Activated CD4-positive, alpha-beta T cell treated with anti-CD3 and anti-CD28 coated beads for 1 hour (primary cell): ENCODE results near the gene TRIM37.
A peak's percentile ranks its signal among the peaks of the same experiment; 100 is the strongest.

Experiments used
- DNase-seq: peaks from one replicate; pipeline ENCODE4 v3.0.0-alpha.2; 2020

TRIM37 gene

DNA sequence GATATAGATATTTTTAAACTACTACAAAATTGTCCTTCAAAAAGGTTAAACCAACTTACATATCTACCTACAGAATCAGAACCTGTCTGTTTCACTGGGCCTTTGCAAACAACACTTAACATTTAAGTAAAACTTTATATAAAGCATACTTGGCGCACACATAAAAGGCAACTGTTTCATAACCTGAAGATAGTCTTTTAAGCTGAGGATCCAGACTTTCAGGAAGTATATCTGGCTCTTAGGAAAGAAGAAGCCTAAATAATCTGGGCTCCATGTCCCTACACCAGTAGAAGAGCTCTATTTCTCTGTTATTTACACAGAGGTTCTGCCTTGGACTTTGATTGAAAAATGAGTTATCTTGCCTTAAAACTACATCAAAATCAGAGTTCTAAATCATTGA, 75.9 kb downstream of the TRIM37 start:
- DNase-seq = no peak

DNA sequence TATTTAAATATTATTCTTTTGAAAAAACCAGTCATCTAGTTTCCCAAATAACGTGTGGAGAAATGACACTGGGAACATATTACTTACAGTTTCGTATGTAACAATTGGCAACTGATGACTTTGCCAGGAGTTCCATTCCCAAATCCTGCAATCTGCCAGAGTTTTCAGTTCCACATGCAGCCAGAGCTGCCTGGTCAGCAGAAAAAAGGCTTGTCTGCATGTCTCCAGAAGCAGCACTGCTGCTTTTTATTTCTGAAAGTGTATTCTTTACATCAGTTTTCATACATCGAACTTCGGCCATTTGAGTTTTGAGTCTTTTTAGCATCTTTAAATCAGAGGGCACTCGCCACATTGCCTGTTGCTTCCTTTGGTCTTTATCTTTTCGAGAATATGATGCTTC, 78.4 kb downstream of the TRIM37 start:
- no peak for DNase-seq

DNA sequence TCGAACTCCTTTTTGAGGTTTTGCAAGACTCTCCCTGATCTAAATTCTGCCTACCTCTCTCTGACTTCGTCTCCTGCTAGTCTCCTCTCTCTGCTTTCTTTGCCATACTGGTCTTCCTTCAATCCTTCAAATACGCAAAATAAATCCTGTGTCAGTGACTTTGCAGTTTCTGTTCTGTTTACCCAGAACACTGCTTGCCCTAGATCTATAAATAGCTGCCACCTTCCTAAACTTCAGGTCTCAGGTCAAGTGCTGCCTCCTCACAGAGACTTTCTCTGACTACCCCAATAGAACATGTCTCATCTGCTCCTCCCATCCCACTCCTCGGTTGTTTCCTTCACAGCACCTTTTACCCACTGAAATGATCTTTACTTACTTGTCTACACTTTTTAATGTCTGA, 78.9 kb downstream of the TRIM37 start:
- DNase-seq = no peak

DNA sequence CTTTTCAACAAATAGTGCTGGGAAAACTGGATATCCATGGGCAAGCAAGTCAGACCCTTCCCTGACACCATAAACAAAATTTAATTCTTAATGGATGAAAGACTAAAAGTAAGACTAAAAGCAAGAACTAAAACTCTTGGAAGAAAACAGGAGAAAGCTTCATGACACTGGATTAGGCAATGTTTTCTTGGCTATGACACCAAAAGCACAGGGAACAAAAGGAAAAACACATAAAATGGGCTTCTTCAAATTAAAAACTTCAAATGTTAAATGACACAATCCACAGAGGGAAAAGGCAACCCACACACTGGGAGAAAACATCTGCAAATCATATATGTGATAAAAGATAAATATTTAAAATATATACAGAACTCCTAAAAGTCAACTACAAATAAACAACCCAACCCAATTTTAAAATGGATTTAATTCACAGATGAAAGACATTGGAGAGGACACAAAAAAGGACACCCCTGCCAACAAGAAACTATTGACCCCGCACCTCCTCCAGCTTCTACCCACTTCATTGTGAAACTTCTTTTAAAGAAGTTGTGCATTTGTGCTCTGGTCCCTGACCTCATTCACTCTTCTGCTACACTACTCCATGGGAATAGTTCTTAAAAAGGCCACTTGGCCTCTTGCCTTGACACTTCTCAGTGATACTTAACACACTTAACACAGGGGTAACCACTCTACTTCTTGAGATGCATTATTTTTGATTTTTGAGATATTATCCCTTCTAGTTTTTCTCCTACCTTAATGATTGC, 80.3 kb downstream of the TRIM37 start:
- DNase-seq = no peak

DNA sequence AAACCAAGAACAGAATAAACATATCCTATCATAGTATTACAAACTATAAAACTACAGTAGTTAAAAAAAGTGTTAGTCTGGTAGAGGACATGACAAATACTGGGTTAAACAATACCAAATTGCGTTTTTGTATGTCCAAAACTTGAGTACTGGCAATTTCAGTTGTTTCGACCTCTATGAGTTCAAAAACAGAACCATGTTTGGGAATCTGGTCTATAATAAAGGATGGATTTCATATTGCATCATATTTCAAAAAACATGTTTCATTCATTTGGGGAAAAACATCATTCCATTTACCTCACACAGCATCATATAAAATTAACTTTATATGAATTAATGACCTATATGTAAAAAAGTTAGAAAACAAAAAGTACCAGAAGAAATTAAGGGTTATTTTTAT, 81.8 kb downstream of the TRIM37 start:
- no peak for DNase-seq

DNA sequence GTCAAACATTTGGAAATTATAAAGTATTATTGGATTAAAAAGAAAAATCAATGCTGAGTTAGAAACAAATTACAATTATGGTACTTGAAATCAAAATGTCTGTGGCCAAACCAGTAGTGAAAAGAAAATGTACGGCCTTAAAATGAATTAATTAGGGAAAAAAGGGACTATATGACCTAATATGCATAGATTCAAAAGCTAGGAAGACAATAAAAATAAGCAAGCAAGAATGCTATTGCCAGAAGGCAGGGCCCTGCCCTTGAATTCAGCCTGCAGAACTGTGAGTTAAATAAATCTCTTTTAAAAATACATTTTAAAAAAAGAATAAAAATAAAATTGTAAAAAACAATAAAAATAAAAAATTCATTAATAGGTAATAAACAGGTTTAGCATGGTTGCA, 88.7 kb downstream of the TRIM37 start:
- DNase-seq = no peak

DNA sequence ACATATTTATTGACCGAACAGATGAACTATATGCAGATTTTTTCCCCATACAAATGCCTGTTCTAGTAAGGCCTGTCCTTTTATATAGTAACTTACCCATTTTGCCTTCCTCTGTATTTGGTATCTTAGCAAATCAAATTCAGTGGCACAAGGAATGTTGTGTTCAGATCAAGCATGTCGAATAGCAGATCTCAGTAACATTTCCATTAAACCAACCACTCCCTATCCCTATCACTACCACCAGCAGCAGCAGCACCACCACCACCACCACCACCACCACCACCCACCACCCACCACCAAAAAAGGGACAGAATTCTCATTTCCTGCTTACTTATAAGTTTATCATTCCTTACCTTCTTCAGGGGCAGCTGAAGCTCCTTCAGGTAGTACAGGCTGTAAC, 94.7 kb downstream of the TRIM37 start:
- no peak for DNase-seq

DNA sequence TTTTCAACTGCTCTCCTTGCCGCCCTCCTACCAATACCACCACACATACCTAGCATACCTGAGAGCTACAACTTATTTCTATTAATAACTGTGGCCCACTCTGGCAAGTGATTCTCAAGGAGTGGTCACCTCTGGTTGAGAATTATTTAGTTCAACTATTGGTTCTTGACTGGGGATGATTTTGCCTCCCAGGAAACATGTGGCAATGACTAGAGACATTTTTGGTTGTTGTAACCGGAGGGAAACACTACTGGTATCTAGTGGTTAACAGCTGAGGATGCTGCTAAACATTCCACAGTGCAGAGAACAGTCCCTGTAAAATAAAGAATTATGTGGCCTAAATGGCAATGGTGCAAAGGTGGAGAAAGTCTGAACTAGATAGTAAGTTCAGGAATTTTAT, 96.7 kb downstream of the TRIM37 start:
- DNase-seq = no peak

DNA sequence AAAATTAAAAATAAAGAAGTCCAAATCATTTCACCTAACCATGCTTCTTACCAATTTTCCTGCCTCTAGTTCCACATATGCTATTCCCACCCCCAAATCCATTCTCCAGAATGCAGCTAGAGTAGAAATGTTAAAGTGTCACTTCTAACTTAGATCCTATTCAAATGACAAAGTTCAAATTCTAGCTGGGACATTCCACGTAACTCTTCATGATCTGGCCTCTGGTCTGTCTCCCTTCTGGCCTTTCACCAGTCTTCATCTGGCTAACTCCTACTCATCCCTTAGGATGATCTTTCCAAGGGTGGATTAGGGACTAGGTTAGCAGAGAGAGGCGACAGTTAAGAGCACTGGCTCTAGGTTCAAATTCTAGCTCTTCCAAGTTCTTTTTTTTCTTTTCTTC, 97.9 kb downstream of the TRIM37 start:
- DNase-seq = no peak

DNA sequence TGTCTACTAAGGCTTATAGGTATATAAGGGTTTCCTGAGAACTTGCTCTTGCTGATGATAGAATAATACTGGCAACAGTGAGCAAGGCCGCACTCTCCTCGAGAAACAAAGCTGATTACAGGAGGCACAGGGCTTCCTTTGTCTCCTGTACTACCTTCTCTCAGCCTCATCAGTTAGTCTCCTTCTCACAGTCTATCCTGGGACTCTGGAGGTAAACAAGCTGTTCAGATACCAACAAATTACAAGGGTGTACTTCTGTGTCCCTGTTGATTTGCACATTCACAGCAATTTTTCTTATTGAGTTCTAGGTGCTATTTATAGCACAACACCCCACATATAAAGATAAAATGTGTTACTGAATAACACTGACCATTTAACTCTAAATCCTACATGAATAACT, 98.7 kb downstream of the TRIM37 start:
- no peak for DNase-seq

DNA sequence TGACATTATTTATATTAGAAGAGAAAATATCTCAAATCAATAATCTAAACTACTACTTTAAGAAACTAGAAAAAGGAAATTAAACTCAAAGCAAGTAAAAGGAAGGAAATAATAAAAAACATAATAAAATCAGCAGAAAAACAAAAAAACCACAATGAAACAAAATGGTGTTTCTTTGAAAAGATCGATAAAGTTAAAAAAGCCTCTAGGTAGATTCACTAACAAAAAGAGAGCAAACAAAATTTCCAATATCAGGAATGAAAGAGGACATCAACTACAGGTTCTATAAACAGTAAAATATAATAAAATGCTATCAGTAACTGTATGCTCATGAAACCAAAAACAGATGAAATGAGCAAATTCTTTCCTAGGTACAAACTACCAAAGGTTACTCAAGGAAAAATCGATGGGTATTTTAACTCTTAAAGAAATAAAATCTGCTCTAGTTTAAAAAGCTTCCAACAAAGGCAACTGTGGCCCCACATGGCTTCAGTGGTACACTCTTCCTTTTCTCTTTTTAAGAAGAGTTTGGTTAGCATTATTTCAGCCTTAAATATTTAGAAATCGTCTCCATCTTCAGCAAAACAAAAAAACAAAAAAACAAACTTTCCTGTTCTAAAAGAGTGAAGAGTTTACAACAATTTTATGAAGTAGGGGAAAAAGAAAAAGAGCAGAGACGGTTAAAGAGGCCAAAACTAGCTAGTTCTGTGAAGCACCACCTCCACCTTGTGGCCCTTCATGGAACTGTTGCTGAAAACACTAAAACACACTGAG, 102.2 kb downstream of the TRIM37 start:
- peak; percentile 56 for DNase-seq

DNA sequence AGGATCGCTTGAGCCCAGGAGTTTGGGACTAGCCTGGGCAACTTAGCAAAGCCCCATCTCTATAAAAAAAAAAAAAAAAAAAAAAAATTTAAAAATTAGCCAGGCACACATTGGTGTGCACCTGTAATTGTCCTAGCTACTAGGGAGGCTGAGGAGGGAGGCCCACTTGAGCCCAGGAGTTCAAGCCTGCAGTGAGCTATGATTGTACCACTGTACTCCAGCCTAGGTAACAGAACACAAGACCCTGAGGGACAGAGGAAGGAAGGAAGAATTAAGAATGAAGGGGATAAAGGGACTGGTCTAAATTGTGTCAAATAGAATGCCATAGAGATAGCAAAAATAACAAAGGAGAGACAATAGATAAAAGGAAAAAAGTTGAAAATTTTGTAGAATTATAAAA, 102.8 kb downstream of the TRIM37 start:
- no peak for DNase-seq

DNA sequence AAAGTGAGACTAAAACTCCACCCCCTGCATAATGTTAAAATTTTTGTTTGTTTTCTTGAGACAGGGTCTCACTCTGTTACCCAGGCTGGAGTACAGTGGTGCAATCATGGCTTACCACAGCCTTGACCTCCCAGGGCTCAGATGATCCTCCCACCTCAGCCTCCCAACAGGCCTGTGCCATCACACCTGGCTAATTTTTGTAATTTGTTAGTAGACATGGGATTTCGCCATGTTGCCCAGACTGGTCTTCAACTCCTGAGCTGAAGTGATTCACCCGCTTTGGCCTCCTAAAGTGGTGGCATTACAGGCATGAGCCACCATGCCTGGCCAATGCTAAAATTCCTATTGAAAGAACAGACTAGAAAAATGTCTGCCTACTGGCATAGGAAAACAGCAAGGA, 103.8 kb downstream of the TRIM37 start:
- DNase-seq = no peak

DNA sequence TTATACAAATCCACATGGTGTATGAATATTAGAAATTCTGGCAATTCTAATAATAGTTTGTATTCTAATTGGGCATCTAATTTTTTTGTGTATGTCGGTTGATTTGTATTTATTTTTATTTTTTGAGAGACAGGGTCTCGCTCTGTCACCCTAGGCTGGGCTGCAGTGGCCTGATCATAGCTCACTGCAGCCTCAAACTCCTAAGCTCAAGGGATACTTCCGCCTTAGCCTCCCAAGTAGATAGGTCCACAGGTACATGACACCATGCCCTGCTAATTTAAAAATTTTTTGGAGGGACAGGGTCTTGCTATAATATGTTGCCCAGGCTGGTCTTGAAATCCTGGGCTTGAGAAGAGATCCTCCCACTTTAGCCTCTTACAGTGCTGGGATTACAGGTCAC, 104.6 kb downstream of the TRIM37 start:
- no peak for DNase-seq

DNA sequence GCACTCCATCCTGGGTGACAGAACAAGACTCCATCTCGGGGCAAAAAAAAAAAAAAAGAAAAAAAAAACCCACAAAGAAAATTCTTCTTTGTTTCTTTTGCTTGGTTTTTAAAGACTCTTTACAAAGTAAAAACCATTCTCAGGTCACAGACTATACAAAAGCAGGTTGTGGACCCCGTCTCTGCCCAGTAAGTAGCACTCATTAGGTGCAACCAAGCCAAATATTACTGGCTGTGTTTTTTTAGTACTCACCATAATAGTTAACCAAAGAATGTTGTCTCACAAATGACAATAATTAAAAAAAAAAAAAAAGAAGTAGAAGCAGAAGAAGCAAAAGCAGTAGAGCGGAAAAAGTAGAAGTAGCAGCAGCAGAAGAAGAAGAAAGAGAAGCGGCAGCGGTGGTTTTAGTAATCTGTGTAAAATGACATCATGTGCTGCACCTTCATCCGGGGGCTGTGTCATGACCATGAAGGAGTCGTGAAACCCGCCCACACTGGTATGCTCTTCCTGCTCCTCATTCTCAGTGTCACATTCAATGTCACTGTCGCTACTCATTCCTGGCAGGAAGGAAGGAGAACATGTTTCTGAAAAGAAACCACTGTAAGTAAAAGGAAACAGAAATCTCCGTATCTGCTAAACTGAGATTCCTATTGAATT, 105.4 kb downstream of the TRIM37 start:
- DNase-seq = peak; percentile 48

DNA sequence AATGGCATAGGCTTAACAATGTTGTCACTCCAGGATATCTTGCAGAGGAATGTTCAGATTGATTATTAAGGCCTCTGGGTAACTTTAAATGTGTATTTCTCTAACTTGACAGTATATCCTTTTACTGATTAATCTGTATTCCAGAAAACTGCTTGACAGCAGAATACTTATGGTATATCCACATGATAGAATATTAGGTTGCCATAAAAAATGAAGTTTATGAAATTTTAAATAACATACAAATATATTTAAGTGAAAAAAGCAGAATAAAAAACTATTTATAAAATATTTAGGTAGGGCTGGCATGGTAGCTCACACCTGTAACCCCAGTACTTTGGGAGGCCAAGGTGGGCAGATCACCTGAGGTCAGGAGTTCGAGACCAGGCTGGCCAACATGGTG, 106.7 kb downstream of the TRIM37 start:
- no peak for DNase-seq

DNA sequence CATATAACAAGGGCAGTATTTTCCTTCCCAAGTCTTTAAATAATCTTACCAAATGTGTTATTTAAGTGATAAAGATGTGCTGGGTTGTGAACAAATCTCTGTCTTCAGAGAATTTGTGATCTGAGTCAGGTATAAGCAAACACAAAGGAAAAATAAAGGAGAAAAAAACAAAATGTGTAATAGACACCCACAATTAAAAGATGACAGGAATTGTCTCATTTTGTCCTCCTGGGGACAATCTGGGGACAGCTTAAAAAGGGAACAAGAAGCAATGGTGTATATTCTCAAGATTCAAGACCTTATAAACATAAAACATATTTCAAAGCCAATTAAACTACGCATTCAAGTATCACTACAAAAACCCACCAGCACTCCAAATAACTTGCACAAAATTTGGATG, 107.2 kb downstream of the TRIM37 start:
- no peak for DNase-seq

DNA sequence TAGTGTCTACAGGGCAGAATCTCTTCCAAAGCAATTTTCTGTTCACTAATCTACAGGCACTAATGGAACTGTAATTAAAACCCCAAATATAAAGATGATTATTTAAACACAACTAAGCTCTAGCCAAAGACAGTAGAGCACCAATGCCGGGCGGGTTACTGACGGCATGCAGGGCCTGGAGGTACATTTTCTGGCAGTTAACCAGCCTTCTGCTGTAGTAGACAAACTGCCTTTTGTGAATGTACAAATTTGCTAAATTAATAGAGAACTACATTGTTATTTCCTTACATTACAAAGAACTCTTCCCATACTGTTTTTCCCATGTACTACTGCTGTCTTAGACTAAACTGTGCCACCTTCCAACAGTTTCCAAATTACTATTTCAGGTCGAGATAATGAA, 107.8 kb downstream of the TRIM37 start:
- DNase-seq = no peak

DNA sequence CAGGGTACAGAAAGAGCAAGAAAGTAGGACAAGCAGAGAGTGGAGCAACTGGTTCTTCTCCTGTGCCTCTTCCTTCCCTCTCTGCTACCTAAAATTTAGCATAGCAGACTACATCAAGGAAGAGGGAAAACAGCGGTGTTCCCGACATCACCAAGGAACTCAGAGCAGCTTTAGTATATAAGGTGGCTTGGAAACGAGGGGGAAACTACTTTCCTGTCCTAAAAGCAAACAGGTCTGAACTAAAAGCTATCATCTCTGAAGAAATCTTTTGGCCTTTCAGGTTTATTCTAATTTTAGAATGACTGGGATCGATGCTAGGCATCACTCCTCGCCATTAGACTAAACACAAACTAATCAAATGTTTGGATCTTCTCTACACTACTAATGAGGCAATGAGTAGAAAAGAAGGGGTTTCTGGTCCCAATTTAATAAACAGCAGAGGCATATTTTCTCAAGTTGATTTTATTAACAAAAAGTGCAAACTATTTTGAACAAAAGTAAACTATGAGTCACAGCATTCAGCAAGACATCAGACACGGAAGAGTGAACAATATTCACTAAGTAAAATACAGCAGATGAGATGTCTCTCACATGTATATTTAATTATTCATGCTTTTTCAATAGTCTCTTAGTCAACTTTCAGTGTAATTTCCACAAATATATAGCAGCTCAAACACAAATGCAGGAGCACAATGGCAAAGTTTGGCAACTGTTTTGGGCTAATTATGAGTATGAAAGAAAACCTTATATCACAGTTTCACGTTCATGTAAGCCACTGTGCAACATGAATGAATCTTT, 108.7 kb downstream of the TRIM37 start:
- no peak for DNase-seq

DNA sequence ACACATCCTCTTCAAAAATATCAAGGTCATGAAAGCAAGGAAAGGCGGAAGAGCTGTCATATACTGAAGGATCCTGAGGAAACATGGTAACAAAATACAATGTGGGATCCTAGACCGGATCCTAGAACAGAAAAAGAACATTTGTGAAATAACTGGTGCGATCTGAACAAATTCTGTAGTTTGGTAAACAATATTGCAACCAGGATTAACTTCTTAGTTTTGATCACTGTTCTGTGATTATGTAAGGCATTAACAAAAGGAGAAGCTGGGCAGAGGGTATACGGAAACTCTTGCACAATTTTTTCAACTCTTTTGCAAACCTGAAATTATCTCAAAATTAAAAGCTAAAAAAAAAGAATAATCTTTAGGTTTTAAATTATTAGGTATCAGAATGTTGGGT, 109.7 kb downstream of the TRIM37 start:
- no peak for DNase-seq

DNA sequence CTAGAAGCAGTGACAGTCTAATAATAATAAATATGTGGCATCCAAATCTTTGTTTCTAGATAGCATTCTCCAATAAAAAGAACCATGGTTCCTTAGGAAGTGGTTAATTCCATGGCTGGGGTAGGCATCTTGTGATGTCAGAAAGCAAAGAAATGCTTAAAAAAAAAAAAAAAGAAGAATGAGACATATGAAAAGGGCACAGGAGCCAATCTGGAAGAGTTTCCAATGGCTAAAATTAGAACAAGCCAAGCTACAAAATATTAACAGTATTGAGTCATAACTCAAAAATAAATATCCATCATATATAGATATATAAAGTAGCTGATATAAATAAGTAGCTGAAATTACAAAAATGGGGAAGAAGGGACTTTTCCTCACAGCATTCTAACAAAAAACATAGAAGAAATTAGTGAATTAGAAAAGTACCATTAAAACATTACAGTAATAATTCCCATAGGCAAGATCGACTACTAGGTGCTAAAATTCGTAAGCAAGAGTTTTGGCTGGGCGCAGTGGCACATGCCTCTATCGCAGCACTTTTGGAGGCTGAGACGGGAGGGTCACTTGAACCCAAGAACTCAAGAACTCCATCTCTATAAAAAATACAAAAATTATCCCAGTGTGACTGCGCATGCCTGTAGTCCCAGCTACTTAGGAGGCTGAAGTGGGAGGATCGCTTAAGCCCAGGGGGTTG, 111.3 kb downstream of the TRIM37 start:
- DNase-seq = no peak

DNA sequence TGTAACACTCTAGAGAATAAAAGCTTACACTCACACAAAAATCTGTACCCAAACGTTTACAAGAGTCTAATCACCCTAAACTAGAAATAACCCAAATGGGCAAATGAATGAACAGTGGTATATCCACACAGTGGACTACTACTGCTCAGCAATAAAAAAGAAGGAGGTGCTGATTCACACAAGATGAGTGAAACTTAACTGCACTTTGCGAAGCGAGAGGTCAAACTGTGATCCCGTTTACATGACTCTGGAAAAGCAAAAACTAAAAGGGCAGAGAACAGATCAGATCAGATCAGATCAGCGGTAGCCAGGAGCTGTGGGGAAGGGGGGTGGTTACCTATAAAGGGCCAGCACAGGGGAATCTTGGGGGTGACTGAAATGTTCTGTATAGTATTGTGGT, 113.4 kb downstream of the TRIM37 start:
- DNase-seq = no peak
